ENCODE measurements around the gene LCN12.

The LCN12 gene

GRCh38 chr9:136958898-136959850 lies 7.1 kb downstream of the LCN12 start:
- no peak for DNase-seq (ENCODE audit: low spot score)

DNA sequence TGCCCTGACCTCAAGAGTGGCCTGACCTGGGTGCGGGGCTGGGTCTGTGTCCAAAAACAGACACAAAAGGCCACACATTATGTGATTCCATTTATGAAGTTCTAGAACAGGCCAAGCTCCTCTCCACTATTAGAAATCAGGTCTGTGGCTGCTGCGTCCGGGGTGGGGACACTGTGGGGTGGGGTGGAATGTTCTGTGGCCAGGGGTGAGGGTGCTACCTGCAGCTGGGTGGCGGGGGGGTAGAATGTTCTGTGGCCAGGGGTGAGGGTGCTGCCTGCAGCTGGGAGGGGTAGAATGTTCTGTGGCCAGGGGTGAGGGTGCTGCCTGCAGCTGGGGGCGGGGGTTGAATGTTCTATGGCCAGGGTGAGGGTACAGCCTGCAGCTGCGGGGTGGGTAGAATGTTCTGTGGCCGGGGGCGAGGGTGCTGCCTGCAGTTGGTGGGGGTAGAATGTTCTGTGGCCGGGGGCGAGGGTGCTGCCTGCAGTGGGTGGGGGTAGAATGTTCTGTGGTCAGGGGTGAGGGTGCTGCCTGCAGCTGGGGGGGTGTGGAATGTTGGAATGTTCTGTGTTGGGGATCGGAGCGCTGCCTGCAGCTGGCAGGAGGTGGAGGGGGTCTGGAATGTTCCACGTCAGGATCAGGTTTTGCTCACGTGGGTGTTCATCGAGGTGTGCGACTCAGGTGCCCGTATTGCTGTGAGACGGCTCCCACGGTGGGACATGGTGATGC lies 8.3 kb downstream of the LCN12 start:
- peak; percentile 53 for DNase-seq (ENCODE audit: low spot score)

DNA sequence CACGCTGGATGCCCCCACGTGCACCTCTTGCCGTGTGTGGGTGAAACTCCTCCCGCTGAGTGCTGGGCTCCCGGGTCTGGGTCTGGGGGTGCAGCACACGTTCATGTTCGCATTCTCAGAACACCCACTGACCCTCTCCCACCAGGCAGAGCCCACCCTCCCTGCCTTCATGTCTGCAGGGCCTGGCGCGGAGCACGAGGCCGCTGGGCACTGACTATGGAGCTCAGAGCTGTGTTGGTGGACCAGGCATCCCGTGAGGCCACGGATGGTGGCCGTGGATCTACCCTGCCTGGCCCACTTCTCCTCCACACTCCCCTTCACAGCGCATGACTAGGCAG lies 8.8 kb downstream of the LCN12 start:
- DNase-seq (ENCODE audit: low spot score): no peak

DNA sequence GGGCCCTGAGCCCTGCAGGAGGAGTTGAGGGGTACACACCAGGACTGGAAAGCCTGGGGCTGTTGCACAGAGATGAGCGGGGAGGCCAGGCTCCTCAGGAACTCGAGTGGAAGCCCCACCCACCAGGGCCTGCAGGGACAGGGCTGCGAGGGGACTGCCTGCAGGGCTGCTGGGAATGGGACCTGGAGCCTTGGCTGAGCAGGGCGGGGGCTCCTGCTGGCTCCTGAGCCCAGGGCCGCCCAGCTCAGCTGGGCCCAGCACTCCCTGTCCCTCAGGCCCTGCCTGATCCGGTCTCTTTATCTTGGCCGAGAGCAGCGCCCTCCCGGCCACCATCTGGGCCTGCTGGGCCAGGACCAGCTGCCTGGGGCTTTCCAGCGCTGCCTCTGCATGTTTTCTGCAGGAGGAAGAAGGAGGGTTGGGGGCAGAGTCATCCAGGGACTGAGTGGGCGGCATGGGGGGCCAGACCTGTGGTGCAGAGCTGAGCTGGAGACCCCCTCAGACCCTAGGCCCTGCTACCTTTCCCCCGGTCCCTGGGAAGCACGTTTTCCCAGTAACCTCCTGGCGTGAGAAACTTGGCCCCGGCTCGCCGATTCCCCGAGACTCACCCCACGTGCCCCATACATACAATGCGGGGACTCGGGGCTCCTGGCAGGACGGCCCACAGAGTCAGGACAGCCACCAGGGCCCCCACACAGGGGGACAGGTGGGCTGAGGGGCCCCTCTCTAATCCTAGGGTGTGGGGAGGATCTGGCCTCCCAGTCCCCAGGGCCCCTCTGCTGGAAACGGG lies 9.4 kb downstream of the LCN12 start:
- no peak for DNase-seq (ENCODE audit: low spot score)

- DNase-seq (ENCODE audit: low spot score): no peak
These were observed 10.1 kb downstream of the LCN12 start for GRCh38 chr9:136962163-136962562.

- DNase-seq (ENCODE audit: low spot score): no peak
These were observed 10.7 kb downstream of the LCN12 start for GRCh38 chr9:136962701-136963248.

- no peak for DNase-seq (ENCODE audit: low spot score)
These were observed 11.3 kb downstream of the LCN12 start for GRCh38 chr9:136963341-136963740.

GRCh38 chr9:136963751-136964150 lies 11.7 kb downstream of the LCN12 start:
- DNase-seq (ENCODE audit: low spot score): no peak

GRCh38 chr9:136964171-136964689 lies 12.2 kb downstream of the LCN12 start:
- no peak for DNase-seq (ENCODE audit: low spot score)

DNA sequence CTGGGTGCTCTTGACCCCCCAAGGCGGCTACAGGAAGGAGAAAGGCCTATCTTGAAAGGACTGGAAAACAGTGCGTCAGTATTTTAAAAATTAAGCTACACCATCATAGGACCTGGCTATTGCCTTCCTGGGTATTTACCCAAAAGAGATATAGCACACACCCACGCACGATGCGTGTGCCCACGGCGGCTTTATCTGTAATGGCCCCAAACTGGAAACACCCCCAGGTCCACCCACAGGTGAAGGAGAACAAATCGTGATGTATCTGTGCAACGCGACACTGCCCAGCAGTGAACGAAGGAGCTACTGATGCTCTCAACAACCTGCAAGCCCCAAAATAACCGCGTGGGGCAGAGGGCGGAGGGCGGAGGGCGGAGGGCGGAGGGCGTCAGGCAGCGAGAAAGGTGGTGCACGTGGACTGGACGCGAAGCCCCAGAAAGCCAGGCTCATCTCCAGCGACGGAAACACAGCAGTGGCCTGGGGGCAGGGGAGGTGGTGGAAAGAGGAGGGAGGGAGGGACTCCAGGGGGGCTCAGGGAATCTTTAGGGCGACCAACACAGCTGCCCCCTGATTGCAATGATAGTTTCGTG lies 12.9 kb downstream of the LCN12 start:
- DNase-seq (ENCODE audit: low spot score): no peak

DNA sequence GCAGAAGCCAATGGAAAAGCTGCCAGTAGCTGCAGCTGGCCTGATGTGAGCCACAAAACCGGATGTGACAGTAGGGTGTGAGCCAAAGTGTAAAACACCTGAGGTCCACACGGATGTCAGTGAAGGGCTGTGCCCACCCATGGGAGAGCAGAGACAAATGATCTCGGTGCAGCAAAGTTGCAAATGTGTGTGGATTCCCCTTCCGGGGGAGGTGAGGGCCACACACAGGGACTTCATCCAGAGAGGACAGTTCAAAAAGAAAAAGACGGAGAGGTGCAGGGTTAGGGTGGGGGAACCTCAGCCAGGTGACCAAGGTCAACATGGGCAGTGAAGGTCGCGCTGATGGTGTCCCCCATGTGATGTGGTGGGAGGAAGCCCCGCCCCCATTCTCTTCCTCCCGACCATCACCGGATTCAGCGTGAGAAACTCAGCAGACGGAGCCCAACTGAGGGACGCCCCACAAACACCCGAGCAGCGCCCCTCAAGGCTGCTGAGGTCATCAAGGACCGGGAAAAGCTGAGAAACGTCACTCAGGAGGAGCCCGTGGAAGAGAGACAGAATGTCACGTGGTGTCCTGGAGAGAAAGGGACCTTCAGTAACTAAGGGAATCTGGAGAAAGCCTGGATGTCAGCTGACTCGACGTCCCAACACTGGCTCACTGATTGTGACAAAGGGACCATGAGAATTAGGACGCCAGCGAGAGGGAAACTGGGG lies 13.9 kb downstream of the LCN12 start:
- peak; percentile 42 for DNase-seq (ENCODE audit: low spot score)

GRCh38 chr9:136968333-136969127 lies 16.5 kb downstream of the LCN12 start:
- no peak for DNase-seq (ENCODE audit: low spot score)

DNA sequence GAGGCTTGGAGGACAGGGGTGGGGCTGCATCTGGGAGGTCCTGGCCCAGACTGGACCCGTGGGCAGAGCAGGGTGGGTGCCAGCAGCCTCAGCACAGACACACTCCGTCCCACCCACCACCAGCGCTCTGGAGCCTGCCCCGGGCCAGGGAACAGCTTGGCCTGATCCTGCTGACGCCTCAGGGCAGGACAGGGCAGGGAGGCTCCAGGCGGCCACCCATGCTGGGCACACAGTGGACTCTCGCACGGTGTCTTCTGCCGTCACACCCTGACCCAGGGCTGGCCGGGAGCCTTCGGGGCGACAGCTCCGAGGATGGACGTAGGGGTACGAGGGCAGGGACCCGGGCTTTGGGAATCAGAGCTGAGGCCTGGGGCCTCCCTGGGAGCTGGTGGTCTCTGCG lies 17.1 kb downstream of the LCN12 start:
- no peak for DNase-seq (ENCODE audit: low spot score)

DNA sequence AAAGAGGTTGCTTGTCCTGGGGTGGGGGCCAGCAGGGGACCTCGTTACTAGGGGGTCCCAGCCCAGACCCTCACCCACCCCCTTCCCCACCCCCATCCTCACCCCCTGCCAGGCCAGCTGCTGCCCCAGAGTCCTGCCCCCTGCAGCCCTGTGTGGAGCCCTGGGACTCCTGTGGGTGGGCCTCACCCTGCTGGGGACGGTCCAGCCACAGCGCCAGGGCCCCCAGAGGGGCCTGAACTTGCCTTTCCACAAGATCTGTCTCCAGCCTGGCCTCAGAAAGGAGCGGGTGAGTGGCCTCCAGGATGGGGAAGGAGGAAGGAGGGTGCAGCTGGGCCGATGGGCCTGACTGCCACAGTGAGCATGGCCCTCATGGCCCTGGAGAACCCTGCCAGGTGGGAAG lies 17.7 kb downstream of the LCN12 start:
- DNase-seq (ENCODE audit: low spot score): no peak

DNA sequence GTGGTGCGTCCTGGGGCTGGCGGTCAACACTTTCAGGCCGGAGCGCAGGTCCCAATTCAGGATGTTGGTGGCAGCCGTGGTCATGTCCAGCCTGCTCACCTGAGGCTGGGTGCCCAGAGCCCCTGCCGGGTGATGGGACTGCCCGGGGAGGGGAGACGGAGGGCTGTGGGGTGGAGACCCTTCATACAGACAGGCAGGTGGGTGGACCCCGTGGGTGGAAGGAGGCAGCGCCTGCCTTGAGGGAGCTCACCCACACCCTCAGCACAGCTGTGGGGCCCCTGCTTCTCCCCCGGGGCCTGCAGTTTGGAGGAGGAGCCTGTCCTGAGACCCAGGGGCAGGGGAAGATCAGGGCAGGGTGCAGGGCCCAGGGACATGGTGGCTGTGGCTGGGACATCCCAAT lies 18.3 kb downstream of the LCN12 start:
- no peak for DNase-seq (ENCODE audit: low spot score)

GRCh38 chr9:136971746-136972145 lies 19.7 kb downstream of the LCN12 start:
- no peak for DNase-seq (ENCODE audit: low spot score)

GRCh38 chr9:136972335-136972734 lies 20.3 kb downstream of the LCN12 start:
- DNase-seq (ENCODE audit: low spot score): no peak

- DNase-seq (ENCODE audit: low spot score): no peak
These were observed 20.7 kb downstream of the LCN12 start for GRCh38 chr9:136972743-136973142.

- no peak for DNase-seq (ENCODE audit: low spot score)
These were observed 21.8 kb downstream of the LCN12 start for GRCh38 chr9:136973618-136974617.
